Measurements from ENCODE around the gene DTX3L. TPM values are rescaled to one million over a fixed set of nuclear protein-coding genes. Genes with fewer than 3 reads are reported as not detected.
A peak's percentile ranks its signal among the peaks of the same experiment; 100 is the strongest.

The DTX3L gene
- total and polyA plus RNA-seq, 10 of the 15 experiments (the other 5 are each of a cell fraction or from before 2014, with no cell fraction given) = 9.9 to 41.4 (median 21.7) TPM

GRCh38 chr3:122572940-122573412, 8.8 kb downstream of the DTX3L start (continued):
- TF ChIP-seq POLR2AphosphoS5 (IDR thresholded peaks at IDR 0.05; ENCODE audit: low read length) (no peak), MYB (IDR thresholded peaks at IDR 0.05; ENCODE audit: borderline replicate concordance, low read depth, low read length) (no peak), KLF5 (IDR thresholded peaks at IDR 0.05; ENCODE audit: partially characterized antibody) (no peak), ESRRA (IDR thresholded peaks at IDR 0.05; ENCODE audit: low read length) (no peak), SRF (IDR thresholded peaks at IDR 0.05; ENCODE audit: low read depth in 2 of 2, low read length in 2 of 2) (no peak), E2F8 (IDR thresholded peaks at IDR 0.05; ENCODE audit: low read depth, partially characterized antibody) (no peak), ZNF687 (IDR thresholded peaks at IDR 0.05) (peak; percentile 68; the same call in 1 of the 2 replicates), IKZF1 (conservative IDR thresholded peaks at IDR 0.05) (peak; percentile 84), CHD4 (IDR thresholded peaks at IDR 0.05) (no peak), STAT1 (conservative IDR thresholded peaks at IDR 0.05) (no peak), CTCF (IDR thresholded peaks at IDR 0.05 in 2 of 3, conservative IDR thresholded peaks at IDR 0.05 in 1 of 3; ENCODE audit: control insufficient read depth in 2 of 3, extremely low read depth in 1 of 3, insufficient read depth in 1 of 3, low read depth in 3 of 3, low read length in 3 of 3) (no peak), JUNB (IDR thresholded peaks at IDR 0.05) (no peak), RELB (IDR thresholded peaks at IDR 0.05; ENCODE audit: low read depth) (peak; percentile 76), GATAD2B (conservative IDR thresholded peaks at IDR 0.05; ENCODE audit: low read depth) (no peak; the same call in 1 of the 2 replicates), IKZF2 (IDR thresholded peaks at IDR 0.05) (peak; percentile 80 to 85), CBX3 (IDR thresholded peaks at IDR 0.05; ENCODE audit: borderline replicate concordance, low read depth) (no peak), SMARCA5 (IDR thresholded peaks at IDR 0.05) (no peak), MAX (IDR thresholded peaks at IDR 0.05; ENCODE audit: low read depth, low read length) (no peak), ATF2 (IDR thresholded peaks at IDR 0.05; ENCODE audit: low read length) (0 out of 2 replicates have a peak, but pooled peaks have one; percentile 18)
